ENCODE data around the gene ZNF629.

DNA sequence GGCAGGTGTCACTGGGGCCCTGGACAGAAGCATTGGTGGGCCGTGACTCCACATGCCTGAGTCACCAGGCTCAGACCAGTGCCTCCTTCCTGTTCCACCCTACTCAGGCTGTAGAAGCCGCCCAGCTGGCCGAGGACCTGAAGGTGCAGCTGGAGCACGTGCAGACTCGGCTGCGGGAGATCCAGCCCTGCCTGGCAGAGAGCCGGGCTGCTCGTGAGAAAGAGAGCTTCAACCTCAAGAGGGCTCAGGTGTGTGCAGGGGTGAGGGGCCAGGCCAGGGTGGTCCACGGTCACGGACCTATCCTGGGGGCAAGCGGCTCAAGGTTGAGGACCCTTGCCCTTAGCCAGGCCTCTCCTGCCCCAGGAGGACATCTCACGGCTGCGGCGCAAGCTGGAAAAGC lies 15.3 kb downstream of the ZNF629 start:
- TF ChIP-seq, protein P1, sequence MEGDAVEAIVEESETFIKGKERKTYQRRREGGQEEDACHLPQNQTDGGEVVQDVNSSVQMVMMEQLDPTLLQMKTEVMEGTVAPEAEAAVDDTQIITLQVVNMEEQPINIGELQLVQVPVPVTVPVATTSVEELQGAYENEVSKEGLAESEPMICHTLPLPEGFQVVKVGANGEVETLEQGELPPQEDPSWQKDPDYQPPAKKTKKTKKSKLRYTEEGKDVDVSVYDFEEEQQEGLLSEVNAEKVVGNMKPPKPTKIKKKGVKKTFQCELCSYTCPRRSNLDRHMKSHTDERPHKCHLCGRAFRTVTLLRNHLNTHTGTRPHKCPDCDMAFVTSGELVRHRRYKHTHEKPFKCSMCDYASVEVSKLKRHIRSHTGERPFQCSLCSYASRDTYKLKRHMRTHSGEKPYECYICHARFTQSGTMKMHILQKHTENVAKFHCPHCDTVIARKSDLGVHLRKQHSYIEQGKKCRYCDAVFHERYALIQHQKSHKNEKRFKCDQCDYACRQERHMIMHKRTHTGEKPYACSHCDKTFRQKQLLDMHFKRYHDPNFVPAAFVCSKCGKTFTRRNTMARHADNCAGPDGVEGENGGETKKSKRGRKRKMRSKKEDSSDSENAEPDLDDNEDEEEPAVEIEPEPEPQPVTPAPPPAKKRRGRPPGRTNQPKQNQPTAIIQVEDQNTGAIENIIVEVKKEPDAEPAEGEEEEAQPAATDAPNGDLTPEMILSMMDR (conservative IDR thresholded peaks at IDR 0.05 in 1 of 2, IDR thresholded peaks at IDR 0.05 in 1 of 2; ENCODE audit: low read depth in 1 of 2, low read length in 2 of 2) = no peak
- no peak for TF ChIP-seq EZH2 (IDR thresholded peaks at IDR 0.05; ENCODE audit: low read length, missing control alignments)
